ENCODE results near the gene CRYBA1.

DNA sequence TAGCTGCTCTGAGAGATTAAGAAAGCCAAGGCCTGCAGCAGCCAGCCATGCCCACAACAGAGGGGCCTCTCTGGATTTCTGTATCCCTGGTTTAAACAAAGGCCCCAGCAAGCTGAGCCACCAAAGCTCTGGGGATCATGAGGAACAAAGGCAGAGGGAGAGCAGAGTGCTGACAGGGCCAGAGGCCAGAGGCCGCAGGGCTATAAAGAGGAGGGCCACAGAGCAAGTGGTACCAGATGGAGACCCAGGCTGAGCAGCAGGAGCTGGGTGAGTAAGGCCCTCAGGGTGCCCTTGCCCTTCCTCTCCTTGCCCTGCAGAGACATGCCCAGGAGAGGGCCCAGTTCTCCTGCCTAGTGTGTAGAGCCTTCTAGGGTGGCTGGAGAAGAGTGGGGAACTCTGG is at the start of gene CRYBA1:
- TF ChIP-seq, protein P1, sequence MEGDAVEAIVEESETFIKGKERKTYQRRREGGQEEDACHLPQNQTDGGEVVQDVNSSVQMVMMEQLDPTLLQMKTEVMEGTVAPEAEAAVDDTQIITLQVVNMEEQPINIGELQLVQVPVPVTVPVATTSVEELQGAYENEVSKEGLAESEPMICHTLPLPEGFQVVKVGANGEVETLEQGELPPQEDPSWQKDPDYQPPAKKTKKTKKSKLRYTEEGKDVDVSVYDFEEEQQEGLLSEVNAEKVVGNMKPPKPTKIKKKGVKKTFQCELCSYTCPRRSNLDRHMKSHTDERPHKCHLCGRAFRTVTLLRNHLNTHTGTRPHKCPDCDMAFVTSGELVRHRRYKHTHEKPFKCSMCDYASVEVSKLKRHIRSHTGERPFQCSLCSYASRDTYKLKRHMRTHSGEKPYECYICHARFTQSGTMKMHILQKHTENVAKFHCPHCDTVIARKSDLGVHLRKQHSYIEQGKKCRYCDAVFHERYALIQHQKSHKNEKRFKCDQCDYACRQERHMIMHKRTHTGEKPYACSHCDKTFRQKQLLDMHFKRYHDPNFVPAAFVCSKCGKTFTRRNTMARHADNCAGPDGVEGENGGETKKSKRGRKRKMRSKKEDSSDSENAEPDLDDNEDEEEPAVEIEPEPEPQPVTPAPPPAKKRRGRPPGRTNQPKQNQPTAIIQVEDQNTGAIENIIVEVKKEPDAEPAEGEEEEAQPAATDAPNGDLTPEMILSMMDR (IDR thresholded peaks at IDR 0.05; ENCODE audit: insufficient read depth, low read depth, low read length) = no peak
- no peak for TF ChIP-seq EZH2 (IDR thresholded peaks at IDR 0.05; ENCODE audit: insufficient read depth, low read length)

Data from astrocyte (in vitro differentiated cells and primary cell).